Adrenal gland (tissue), 5 donors: ENCODE measurements around the gene LRRC53.

Experiments
- POLR2A ChIP-seq, 2 donors: fragments of 450-650 bp; IDR thresholded peaks; one replicate each; pipeline ENCODE4 v1.6.1; 2017; ENCODE audit warnings: antibody characterized with exemption in 2 of 2, mild to moderate bottlenecking in 2 of 2, moderate library complexity in 1 of 2
- TF ChIP-seq, protein P1 (sequence below), 6 experiments: fragments of 450-650 bp in 4 of 6; fragments of 200-600 bp in 2 of 6; sonication (generic) in 1 of 6; IDR thresholded peaks; 1 replicate in 5 of 6; 2 replicates in 1 of 6; pipeline versions ENCODE4 v1.5.1 to v1.8.0; 2016 to 2021; ENCODE audit warnings: antibody characterized with exemption in 6 of 6, mild to moderate bottlenecking in 2 of 6, moderate library complexity in 1 of 6
- donor health status: DM: no; HTN: no; CAD: no.

DNA sequence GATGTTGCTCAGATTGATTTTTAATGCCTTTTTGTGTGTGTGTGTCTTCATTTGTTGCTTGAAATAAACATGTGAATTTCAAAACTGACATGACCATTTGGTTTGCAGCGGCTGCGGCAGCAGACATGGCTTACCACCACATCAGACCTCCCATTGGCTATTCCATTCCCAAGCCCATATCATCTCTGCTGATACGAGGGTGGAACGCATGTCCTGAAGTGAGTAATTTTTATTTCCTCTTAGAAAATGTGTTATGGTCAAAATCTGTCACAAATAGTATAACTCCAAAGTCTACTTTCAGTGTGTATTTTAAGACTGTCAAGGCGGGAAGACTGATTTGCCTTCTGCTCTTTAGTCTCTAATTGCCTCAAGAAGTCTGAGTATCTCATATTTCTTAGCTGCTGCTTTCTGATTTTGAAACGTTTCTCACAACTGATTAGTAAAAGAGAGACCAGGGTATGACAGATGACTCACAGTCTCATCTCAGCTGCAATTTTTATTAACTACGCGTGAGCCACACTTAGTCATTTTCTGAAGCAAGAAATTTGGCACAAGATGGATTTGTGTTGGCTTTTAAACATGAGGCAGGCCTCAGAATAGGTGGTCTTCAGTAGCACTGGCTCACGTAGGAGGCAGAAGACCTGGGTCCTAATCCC lies 49.0 kb downstream of the LRRC53 start:
- TF ChIP-seq, protein P1, sequence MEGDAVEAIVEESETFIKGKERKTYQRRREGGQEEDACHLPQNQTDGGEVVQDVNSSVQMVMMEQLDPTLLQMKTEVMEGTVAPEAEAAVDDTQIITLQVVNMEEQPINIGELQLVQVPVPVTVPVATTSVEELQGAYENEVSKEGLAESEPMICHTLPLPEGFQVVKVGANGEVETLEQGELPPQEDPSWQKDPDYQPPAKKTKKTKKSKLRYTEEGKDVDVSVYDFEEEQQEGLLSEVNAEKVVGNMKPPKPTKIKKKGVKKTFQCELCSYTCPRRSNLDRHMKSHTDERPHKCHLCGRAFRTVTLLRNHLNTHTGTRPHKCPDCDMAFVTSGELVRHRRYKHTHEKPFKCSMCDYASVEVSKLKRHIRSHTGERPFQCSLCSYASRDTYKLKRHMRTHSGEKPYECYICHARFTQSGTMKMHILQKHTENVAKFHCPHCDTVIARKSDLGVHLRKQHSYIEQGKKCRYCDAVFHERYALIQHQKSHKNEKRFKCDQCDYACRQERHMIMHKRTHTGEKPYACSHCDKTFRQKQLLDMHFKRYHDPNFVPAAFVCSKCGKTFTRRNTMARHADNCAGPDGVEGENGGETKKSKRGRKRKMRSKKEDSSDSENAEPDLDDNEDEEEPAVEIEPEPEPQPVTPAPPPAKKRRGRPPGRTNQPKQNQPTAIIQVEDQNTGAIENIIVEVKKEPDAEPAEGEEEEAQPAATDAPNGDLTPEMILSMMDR (IDR thresholded peaks at IDR 0.05) = no peak
- TF ChIP-seq POLR2A (IDR thresholded peaks at IDR 0.05) = no peak
